ENCODE data around the gene MRPL28.
"Not testable (repeated sequence)": the region's sequence is repeated elsewhere in the genome, so short reads cannot be mapped to it uniquely, and the experiment has no call there.

The MRPL28 gene

DNA sequence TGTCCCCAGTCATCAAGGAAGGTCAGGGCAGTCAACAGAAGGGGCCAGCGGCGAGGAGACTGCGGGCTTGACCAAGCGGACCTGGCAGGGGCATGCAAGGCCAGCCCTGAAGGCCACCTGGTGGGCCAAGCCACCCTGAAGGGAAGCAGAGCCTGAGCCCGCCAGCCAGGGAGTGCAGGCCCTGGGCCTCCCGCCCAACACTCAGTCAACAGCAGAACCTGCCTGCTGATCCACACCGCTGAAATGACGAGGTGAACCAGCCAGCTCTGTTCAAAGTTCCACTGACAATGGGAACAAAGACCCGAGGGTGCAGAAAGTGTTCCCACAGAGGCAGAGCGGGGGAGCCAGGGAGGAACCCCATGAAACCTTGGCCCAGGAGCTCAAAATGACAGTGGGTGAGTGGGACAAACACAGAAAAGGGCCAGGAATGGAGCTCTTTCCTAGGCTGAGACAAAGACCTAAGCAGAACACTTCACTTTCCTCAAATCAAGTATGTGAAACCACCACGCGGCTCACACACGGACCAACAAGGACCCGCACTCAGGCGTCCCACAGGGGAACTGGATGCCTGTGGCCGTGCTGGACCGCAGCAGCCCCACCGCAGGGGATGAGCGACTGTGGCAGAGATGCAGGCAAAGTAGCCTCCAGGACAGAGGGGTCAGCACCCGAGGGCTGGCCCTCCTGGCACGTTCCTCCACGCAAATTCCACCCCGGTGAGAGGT lies 29.8 kb downstream of the MRPL28 start:
- no peak for DNase-seq (ENCODE audit: low read depth in 2 of 2)

DNA sequence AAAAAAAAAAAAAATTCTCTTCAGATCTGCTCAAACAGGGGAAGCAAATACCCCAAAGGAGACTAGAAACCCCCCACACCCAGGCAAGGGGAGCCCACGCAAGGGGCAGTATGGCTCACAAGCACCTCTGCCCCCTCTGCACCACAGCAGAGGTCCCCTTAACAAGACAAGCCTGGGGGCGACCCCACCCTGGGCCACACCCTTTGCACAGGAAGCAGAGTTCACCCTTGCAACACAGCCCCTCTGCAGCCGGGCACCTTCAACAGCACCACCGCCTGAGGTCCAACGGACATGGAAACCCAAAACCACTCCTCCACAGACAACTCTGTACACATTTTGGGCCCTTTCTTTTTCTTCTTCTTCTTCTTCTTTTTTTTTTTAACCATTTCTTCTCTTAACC lies 30.7 kb downstream of the MRPL28 start:
- no peak for DNase-seq (ENCODE audit: low read depth in 2 of 2)

GRCh38 chr16:337975-338575 lies 32.3 kb downstream of the MRPL28 start:
- no peak for DNase-seq (ENCODE audit: low read depth in 2 of 2)

DNA sequence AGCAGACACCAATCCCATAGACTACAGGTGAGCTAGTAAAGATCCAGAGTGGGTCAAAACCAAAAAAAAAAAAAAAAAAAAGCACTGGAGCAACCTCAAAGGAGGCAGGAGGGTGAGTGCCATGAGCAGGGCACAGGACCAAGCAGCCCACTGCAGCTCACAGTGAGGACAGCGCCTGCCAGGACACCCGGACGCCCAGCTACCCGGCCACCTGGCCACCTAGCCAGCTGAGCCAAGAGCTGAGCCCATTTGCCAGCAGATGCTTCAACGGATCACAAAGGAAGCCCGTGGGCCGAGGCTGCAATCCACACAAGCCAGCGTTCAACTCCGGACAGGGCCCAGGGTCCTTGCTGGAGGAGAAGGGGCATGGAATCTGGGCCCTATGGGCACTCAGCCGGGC lies 32.9 kb downstream of the MRPL28 start:
- DNase-seq (ENCODE audit: low read depth in 2 of 2): no peak

DNA sequence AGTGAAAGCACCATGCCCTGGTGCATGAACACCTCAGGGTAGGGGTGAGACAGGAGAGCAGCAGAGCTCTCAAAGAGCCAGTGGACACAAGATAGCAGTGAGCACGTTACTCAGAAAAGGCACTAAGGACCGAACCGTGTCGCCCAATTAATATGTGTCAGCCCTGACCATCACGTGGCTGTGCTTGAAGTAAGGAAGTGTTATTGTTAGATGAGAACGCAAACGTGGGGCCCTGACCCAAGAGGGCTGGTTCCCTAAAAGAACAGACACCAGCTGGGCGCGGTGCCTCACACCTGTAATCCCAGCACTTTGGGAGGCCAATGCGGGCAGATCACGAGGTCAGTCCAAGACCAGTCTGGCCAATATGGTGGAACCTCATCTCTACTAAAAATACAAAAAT lies 34.1 kb downstream of the MRPL28 start:
- DNase-seq (ENCODE audit: low read depth in 2 of 2): no peak

DNA sequence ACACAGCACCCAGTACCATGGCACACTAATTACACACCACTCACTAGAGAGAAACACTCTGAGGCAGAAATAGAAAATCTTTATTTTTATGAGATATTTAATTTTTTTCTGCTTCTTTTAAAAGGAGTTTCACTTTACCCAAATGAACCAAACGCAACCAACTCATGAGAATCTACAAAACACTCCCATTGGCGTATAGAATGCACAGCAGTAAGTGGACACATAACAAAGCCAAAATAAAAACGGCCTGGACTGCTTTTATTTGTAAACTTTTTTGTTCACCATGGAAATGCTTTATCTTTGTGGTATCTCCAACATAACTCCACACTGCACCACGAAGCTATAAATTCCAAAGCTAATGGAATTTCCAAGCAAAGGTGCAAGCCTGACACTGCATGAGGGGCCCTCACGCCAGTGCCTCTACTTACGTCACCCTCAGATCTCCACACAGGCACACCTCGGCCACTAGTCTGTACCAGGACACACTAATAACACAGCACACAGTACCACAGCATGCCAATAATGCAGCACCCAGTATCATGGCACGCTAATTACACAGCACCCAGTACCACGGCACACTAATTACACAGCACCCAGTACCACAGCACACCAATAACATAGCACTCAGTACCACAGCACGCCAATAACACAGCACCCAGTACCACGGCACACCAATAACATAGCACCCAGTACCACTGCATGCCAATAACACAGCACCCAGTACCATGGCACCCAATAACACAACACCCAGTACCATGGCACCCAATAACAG lies 35.3 kb downstream of the MRPL28 start:
- DNase-seq (ENCODE audit: low read depth in 2 of 2): not testable (repeated sequence)

DNA sequence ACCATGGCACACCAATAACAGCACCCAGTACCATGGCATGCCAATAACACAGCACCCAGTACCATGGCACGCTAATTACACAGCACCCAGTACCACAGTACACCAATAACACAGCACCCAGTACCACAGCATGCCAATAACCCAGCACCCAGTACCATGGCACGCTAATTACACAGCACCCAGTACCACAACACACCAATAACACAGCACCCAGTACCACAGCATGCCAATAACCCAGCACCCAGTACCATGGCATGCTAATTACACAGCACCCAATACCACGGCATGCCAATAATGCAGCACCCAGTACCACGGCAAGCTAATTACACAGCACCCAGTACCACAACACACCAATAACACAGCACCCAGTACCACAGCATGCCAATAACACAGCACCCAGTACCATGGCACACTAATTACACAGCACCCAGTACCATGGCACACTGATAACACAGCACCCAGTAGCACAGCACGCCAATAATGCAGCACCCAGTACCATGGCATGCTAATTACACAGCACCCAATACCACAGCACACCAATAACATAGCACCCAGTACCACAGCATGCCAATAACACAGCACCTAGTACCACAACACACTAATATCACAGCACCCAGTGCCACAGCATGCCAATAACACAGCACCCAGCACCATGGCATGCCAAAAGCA lies 36.0 kb downstream of the MRPL28 start:
- not testable (repeated sequence) for DNase-seq (ENCODE audit: low read depth in 2 of 2)

DNA sequence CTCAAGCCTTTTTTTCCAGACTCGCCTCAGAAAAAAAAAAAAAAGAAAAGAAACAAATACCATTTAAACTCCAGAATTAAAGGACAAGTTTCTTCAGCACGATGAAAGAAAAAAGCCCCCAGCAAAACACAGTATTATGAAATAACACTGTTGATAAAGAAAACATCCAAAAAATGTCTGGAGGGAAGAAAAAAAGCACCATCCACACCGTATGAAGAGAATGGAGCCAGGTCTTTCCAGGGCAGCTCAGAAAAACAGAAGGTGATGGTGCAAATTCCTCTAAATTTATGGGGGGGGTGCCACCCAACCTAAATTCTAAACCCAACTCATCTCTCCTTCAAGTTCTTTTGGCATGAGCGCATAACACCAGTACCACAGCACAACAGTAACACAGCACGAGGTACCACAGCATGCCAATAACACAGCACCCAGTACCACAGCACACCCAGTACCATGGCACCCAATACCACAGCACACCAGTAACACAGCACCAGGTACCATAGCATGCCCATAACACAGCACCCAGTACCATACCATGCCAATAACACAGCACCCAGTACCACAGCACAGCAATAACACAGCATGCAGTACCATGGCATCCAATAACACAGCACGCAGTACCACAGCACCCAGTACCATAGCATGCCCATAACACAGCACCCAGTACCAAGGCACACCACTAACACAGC lies 36.8 kb downstream of the MRPL28 start:
- no peak for DNase-seq (ENCODE audit: low read depth in 2 of 2)

DNA sequence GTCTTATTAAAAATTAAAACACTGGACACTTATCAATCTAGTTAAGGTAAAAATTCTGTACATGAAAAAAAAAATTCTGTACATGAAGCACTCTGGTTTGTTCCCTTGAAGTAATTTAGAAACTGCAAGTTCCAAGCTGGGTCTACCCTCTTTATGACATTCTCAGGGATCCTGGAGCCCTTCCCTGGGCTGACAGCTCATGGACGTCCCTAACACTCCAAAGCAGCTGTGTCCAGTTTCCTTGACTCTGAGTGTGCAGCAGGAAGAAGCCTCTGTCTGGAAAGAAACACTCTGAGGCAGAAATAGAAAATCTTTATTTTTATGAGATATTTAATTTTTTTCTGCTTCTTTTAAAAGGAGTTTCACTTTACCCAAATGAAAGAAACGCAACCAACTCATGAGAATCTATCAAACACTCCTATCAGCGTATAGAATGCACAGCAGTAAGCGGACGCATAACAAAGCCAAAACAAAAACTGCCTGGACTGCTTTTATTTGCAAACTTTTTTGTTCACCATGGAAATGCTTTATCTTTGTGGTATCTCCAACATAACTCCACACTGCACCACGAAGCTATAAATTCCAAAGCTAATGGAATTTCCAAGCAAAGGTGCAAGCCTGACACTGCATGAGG lies 39.0 kb downstream of the MRPL28 start:
- DNase-seq (ENCODE audit: low read depth in 2 of 2): not testable (repeated sequence)

DNA sequence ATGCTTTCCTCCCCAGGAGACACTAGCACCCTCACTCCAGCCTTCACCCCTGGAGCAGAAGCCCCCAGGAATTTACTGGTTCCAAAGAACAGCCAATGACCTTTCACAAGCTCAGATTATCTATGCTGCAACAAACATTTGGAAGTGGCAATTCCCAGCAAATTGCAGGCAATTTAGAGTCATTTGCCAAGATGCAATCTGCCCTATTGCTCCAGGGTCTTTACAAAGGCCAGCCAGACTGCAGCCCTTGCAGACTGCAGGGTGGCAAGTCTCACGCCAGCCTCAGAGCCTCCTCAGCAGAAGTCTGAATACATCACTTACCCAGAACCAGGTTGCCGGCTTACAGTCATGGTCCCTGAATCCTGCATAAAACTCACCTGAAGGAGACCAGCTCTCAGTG lies 39.6 kb downstream of the MRPL28 start:
- no peak for DNase-seq (ENCODE audit: low read depth in 2 of 2)

DNA sequence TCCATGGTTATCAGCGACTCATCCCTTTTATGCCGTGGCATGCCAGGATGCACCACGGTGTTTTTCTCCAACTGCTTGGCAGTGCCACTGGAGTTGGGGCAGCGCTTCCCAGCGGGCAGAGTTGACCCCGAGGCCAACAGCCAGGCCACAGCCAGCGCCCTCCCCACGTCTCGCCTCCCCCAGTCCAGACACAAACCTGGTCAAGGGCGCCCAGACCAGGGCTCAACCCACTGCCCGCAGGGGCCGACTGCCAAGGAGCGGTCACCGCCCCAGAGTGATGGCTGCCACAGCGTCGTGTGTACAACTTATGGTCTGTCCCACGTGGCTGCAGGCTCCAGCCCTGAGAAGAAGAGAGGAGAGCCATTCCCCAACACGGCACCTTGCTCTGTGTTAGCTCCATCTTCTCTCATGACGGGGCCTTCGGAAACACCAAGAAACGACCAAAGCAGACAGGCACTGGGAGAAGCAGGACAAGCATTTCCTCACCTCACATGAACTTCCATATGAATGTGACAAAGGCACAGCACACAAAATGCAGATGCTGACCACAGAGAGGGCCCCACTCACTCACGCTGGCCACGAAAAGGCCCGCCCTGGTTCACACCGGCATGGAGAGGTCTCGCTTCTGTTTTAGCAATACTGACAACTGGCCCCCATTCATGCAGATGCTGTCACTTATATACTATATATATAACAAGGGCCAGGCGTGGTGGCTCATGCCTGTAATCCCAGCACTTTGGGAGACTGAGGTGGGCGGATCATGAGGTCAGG lies 44.8 kb downstream of the MRPL28 start:
- no peak for DNase-seq (ENCODE audit: low read depth in 2 of 2)

- no peak for DNase-seq (ENCODE audit: low read depth in 2 of 2)
These were observed 45.6 kb downstream of the MRPL28 start for GRCh38 chr16:324451-325334.

DNA sequence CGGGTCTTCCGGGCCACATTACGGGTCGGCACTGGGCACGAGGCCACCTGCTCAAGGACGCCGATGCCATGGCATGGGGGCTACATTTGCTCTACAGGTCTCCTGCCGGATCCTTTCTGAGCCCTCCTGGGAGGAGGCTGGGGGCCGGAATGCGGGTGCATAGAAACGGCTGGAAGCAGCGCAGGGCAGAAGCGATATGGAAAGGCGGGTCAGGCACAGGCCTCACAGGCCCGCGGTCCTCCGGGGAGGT lies 46.2 kb downstream of the MRPL28 start:
- DNase-seq (ENCODE audit: low read depth in 2 of 2): no peak

DNA sequence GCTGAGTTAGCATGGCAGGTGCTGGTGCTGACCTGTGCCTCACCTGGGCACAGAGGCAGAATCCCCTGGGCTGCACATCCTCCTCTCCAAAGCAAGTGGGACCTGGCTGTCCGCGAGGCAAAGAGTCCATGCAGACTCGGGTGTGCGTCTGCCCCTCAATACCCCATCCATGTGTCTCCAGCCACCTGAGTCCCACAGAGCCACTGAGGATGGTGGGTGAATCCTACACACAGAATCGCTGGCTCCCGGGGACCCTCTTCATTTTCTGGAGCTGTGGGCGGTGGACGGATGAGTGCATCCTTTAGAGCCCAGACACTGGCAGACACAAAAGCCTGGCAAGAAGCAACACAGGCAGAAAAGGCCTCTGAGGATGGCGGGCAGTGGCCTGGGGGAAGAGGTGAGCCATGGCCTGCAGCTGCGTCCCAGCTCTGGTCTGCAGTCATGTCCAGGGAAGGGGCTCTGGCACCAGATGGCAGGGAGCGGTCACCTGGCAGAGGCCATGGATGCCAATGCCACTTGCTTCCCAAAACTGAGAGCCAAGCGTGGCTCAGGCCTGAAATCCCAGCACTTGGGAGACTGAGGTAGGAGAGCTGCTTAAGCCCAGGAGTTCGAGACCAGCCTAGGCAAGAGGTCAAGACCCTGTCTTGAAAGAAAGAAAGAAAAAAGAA lies 47.7 kb downstream of the MRPL28 start:
- no peak for DNase-seq (ENCODE audit: low read depth in 2 of 2)

- DNase-seq (ENCODE audit: low read depth in 2 of 2): no peak
These were observed 48.8 kb downstream of the MRPL28 start for GRCh38 chr16:321532-321931.

- no peak for DNase-seq (ENCODE audit: low read depth in 2 of 2)
These were observed 50.1 kb downstream of the MRPL28 start for GRCh38 chr16:320206-320605.

DNA sequence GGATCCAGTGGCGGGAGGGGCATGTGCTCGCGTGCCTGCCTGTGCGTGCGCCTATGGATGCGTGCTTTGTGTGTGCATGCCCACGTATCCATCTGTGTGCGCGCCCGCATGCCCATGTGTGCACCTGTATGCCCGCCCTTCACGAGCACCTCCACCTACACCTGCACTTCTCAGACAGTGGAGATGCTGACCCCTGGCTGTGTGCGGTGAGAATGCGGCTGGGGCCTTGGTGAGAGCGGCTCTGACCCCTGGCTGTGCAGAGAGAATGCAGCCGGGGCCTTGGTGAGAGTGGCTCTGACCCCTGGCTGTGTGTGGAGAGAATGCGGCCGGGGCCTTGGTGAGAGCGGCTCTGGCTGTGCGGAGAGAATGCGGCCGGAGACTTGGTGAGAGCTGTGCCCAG lies 51.7 kb downstream of the MRPL28 start:
- no peak for DNase-seq (ENCODE audit: low read depth in 2 of 2)

- no peak for DNase-seq (ENCODE audit: low read depth in 2 of 2)
These were observed 52.8 kb downstream of the MRPL28 start for GRCh38 chr16:317583-317982.

Measured in activated CD8-positive, alpha-beta memory T cell treated with anti-CD3 and anti-CD28 coated beads for 4 hours (primary cell).